ENCODE data around the gene CHD6.

The CHD6 gene

DNA sequence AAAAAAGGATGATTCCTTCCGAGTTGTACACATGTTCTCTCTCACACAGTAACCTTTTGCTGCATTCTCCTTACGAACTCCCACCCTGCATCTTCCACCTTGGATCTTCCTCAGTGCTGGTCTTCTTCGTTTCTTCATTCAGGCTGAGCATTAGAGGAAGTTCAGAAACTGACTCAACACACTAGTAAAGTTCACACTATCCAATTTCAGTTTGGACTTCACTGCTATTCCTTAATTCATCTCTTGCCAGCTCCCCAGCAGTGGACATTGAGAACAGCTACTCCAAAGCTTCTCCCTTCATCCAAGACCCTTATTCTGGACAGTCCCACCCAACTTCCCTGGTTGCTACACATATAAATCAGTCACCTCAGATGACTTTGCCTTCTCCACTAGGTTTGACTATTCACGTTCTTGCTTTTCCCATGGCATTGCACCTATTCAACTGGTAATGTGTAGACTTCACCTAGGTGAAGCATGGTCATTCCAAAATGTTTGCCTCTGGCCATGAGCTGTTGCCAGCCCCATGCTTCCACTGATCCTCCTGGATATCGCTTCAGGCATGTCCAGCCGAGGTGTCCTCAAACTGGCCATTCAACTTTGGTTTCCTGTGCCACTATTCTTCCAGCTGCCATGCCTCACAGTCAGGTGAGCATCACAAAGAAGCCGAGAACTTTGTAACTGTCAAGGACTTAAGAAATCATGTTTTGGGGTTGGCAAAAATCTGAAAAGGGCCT is 147.6 kb downstream of the CHD6 start:
- DNase-seq (ENCODE audit: low read depth in 2 of 2): no peak

DNA sequence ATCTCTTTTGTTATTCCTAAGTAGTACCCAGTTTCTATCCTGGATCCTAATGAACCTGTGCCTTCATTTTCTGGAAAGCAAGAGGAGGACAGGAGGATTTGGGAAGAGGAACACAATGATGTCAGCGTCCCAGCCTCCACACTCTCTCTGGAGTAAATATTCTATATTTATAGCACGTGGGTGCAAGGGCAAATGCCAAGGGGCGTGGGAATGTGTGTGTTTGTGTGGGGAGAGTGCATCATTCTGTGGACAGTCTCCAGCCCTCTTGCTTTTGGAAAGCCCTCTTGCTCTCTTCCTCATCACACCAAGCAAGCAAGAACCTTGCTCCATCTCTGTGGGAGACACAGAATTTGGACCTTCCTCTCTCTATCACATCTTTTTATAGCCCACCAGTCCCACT is 148.3 kb downstream of the CHD6 start:
- no peak for DNase-seq (ENCODE audit: low read depth in 2 of 2)

DNA sequence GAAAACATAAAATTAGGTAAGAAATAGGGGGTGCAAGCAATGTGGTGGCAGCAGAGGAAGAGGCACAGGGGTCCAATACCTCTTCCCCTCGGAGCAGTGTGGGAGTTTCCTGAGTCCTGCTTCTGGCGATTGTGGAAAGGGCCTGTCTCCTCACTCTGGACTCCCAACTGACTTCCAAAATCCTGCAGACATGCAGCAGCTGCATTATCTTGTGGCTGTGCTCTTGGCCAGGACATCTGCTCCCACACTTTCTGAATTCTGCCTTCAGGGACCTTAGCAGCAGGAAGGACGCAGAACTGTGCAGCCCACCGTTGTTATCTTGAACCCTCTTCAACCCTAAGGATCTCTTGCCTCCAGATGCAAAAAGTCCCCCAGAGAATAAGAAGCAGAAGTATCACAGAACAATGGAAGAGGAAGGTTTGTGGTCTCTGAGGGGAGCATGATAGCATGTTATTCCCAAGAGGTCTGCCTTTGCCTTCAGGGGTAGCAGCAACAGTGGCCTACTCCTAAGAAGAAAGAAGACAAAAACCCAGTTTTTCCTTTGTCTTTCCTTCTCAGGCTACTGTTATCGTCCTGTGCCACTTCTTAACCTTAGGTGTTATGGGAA is 149.1 kb downstream of the CHD6 start:
- no peak for DNase-seq (ENCODE audit: low read depth in 2 of 2)

DNA sequence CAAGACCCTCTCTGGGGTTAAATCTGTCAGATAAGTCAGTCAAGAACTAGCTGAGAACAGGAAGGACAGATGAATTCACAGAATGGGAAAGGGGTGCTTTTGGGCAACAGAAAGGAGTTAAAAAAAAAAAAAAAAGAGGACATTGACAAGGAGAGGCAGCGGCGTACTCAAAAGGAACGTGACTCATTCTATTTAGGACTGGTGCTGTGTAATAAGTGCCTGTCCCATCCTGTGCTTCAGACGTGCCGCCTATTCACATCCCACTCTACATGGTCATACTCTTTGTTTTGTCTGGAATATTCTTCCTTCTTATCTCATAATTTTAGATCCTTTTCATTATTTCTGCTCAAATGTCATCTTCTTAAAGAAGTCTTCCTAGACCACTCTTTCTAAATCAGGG is 150.5 kb downstream of the CHD6 start:
- DNase-seq (ENCODE audit: low read depth in 2 of 2): no peak

DNA sequence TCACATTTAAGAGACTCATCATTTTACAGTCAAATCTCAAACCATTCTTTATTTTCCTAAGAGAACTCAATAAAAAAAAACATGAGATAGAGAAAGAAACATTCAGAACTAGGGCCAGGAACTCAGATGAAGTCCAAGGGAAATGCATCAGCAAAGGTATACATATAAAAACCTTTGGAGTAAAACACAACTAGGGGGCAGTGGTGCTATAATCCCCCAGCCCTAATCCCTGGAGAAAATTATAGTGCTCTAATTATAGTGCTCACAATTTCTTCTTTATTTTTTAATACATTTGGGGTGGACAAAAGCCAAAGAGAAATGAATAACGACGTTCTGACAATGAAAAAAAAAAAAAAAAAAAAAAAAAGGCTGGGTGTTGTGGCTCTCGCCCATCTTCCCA is 151.0 kb downstream of the CHD6 start:
- DNase-seq (ENCODE audit: low read depth in 2 of 2): no peak

DNA sequence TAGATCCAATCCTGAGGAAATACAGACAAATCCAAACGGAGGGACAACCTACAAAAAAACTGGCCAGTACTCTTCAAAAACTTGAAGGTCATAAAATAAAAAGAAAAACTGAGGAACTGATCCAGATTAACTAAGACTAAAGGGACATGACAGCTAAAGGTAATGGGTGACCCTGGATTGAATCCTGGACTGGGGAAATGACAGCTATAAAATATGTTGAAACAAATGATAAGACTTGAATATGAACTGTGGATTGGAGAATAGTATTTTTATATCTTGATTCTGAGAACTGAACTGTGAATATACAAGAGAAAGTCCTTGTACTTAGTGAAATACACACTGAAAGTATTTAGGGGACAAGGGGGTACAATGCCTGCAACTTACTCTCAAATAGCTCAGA is 154.6 kb downstream of the CHD6 start:
- no peak for DNase-seq (ENCODE audit: low read depth in 2 of 2)

DNA sequence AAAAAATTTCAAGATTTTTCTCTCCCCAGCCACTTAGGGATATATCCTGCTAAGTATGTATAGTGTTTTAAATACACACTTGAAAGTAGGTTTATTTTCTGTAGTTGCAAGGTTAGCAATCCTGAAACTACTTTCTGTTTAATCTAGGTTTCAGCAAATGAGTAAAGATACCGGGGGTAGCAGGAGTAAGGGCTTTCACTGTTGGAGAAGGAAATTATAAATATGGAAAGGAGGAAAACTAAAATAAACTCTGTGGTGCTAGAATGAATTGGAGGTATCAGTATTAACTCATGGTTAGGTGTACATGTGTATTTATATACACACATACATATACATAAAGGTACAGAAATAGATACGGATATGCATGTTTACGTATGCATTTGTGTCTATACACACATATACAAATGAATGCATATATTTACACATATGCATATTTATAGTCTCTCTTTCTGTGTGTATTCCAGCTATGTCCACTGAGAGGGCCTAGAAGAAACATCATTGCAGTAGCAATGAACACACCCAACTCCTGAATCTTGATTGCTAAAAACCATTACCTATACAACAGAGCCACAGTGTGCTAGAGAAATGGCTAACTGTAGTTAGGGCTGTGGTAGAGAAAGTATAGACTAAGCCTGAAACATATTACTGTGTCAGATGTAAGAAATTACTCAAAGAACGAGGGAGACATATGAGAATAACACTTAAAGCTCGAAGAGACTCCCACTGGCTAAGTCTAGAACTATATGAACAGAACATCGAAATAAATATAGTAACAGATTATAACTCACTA is 155.6 kb downstream of the CHD6 start:
- DNase-seq (ENCODE audit: low read depth in 2 of 2): no peak

DNA sequence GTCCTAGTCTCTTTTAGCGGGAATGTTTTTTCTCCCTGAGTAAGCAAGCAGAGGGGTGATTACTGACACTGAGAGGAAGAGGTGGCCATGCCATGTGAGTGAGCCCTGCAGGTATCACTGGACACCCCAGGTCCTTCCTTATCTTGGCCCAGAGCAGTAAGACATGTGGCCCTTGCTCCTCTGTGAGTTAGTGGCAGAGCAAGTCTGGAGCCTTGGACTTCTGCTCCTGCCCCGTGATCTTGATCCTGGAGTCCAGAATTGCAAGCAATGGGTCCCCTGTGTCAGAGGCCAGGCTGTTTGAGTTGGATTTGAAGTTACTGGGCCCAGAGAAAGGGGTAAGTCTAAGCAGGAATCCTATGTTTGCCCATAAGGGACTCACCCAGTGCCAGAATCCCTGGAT is 159.4 kb downstream of the CHD6 start:
- DNase-seq (ENCODE audit: low read depth in 2 of 2): no peak

DNA sequence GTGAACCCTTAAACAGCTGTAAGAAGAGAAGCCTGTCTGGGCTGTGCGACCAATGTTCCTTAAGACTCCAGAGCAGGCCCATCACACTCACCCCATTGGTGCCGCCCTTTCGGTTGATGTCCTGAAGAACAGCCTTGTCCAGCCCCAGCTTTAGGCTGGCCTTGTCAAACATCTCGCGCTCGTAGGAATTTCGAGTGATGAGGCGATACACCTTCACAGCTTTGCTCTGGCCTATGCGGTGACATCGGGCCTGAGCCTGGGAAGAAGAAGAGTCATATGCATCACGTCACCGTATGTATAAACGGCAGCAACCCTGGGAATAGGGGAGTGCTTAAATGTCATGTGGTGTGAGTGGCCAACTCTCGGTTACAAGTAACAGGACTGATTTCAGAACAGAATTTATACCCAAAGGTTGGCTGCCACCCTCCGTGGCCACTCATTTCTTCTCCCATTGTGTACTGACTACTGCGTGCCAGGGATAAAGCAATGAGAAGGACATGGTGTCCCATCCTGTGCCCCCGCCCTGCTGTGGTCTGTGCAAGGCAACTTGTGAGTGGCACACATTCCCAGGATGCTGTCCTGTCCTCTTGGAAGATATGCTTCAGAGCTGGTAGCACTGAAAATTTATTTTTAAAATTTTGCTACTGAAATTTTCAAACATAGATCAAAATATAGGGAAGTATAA is 160.9 kb downstream of the CHD6 start:
- no peak for DNase-seq (ENCODE audit: low read depth in 2 of 2)

DNA sequence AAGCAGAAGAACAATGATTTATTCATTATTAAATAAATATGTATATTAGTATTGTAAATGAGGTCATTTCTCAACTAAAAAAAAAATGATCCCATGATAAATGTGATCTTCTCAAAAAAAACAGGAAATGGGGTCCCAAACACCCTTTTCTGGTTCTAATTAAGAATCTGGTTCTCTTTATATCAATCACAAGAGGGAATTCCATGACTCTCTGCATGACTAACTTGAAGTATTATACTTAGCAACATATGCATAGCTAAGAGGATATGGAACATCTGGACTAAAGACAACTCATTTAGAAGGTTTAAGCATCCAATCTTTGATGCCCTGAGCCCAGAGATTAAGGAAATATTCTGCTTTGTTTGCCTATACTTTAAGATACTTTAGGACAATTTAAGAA is 161.8 kb downstream of the CHD6 start:
- no peak for DNase-seq (ENCODE audit: low read depth in 2 of 2)

DNA sequence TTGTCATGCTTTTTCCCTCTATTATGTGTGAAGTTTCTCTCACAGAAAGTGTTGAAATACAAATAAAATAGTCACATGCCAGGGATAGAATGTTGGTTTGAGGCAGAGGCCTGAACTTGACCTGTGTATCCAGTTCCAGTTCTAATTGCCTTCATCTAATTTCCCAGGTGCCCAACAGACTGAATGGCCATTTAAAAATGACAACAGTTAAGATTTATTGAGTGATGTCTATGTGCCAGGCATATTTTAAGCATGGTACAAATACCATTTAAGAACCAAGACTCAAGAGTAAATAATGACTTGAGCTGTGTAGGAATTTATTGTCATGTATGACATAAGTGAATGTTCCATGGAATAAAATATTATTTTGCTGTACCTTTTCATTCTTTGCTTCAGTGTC is 163.9 kb downstream of the CHD6 start:
- DNase-seq (ENCODE audit: low read depth in 2 of 2): no peak

DNA sequence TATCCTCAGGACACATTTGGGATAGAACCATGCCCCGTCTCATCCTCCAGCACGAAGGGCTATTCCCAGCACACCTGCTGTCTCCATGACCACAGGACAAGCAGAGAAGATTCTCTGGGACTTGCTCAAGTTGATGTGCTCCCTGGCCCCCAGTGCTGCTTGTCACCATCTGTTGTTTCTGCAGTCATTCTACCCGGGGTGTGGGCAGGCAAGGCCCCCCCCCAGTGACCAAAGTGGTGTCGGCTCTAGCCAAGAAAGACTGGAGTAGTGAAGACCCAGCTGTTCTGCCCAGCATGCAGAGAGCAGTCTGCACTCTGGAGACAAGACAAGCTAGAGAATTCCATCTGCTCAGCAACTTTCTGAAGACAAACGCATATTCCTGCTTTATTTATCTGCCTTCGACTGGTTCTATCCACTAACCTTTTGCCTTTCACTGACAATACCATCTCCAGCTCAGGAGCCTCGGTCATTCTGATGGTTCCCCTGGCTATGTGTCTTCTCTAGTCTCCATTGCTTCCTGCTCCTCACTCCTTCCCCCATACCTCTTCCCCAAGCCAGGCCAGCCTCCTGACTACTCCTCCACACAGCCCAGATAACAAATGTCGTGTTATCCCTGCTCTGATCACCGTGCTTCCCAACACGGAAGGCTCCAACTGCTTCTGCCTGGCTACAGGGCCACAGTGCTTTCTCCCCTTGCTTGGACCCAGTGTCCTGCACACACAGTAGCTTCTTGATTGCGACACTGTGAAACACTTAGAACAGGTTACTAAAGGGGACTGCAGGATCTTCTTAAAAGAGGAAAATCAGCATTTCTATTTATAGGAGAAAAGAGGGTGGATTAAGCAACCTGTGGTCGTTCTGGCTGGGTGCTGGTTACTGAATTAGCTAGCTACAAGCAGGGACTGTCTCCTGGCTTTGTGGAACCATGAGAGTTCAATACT is 164.9 kb downstream of the CHD6 start:
- no peak for DNase-seq (ENCODE audit: low read depth in 2 of 2)

DNA sequence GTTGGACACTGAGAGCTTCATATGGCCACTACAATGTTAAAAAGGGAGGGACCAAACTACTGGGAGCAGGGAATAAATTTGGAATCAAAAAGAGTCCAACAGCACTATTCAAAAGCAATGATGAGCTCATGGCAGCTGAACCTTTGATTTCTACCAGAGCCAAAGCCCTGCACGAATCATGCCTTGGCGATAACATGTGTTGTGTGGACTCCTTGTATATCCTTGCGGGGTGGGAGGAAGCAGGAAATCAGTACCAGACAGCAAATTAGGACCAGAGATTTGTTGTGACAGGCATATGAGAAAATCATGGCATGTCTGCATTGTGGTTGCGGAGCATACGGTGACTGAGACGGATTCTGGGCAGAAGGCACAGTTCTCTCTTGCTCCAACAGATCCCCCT is 166.0 kb downstream of the CHD6 start:
- no peak for DNase-seq (ENCODE audit: low read depth in 2 of 2)

DNA sequence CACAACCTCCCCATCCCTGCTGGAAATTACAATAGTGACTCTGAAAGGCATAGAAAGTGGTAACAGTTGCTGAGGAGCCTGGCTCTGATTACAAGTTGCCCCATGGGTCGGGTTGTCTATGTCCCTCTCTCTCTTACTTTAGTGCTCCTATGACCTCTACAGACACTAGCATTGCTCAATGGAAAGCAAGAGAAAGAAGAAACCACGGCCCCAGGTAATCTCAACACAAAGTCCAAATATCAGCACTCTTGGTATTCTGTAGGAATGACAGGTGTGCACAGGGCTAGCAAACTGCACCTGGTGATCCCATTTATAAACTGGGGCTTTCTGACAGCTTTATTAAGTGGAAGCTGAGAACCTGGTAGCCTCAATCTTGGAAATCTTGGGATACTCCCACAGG is 171.2 kb downstream of the CHD6 start:
- no peak for DNase-seq (ENCODE audit: low read depth in 2 of 2)

DNA sequence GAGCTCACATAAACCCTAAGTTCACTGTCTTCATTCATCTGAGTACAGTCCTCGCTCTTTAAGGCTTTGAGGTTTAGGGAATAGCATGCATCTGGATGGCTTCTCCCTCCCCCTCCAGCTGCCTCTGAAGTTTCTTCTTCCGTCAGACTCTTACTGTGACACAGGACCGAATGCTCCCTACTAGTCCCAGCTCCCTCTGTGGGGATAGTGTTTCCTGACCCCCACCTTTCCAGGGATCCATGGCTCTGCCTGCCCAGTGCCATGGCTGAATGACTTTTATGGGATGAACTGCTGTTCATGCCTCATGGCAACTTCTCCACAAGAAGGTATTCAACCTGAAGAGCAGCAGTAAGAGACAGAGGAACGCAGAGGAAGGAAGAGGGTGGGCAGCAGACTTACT is 171.7 kb downstream of the CHD6 start:
- no peak for DNase-seq (ENCODE audit: low read depth in 2 of 2)

DNA sequence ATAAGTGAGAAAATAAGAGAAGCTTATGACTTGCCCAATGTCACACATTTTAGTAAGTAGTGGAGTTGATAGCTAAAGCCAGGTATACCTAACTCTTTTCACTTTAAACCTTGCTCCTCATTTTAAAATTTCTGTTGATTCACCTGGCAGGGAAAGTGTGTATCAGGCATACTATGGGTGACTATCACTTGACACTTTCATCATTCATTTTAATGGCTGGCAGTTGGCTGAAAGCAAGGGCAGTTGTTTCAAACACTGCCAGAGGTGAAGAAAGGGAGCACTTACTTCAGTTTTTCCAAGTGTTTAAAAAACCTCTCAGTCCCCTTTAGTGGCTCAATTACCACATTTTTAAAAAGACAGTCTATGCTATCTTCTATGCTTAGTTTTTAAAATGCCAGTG is 173.4 kb downstream of the CHD6 start:
- DNase-seq (ENCODE audit: low read depth in 2 of 2): no peak

DNA sequence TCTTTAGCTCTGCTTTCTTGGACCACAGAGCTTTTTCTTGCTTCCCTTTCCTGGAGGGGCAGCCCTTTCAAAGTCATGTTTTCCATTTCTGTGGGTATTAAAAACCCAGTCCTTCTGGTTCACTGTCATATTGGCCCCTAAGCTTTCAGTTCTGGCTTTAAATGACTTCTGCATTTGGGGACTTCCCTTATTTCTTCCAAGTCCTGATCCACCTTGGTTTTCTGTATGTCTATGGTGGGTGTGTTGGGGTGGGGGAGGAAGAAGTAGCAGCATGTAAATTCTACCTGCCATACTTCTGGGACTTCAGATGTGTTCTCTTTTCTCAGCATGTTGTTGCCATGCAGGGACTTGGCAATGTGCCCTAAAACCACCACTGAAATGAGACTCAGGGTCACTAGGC is 174.5 kb downstream of the CHD6 start:
- no peak for DNase-seq (ENCODE audit: low read depth in 2 of 2)

DNA sequence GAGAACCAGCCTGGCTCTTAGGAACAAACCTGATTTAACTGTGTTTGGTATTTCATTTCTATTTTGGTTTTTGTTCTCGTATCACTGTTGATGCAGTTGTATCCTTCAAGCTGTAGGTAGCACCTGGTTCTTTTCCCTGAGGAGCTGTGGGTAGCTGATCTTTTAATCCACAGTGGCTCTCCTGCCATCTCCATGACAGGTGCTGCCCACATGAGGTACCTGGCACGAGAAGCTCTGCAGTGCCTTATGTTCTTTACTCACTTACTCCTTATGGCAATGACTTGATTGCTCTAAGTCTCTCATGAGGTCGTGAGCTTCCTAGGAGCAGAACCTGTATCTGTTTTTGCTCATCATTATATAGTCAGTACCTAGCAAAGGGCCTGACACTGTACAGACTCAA is 177.3 kb downstream of the CHD6 start:
- DNase-seq (ENCODE audit: low read depth in 2 of 2): no peak

DNA sequence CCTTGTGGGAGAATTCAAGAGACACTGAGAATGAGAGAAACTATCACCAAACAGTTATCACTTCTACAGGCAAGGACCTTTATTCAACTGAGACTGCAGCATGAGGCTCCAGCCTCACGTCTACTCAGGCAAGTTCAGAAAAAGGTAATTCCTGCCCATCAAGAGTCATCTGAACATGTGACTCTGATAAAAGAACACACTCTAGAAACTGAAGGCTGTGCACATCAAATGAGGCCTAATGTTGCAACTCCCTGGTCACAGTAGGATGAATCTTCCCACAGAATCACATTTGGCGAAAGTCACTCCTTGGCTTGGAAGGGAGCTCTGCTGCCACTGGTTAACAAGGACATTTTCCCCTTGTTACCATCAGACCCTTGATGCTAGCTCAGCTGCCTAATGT is 180.3 kb downstream of the CHD6 start:
- no peak for DNase-seq (ENCODE audit: low read depth in 2 of 2)

DNA sequence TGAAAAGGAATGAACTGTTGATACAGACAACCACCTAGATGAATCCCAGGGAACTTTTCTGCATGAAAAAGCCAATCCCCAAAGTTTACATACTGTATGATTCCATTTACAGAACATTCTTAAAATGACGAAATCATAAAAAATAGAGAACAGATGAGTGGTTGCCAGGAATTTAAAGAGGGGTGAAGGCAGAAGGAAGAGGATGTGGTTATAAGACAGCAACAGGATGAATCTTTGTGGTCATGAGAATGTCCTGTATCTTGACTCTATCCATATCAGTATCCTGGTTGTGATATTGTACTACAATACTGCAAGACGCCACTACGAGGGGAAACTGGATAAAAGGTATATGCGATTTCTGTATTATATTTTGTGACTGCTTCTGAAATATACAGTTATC is 181.5 kb downstream of the CHD6 start:
- DNase-seq (ENCODE audit: low read depth in 2 of 2): no peak

DNA sequence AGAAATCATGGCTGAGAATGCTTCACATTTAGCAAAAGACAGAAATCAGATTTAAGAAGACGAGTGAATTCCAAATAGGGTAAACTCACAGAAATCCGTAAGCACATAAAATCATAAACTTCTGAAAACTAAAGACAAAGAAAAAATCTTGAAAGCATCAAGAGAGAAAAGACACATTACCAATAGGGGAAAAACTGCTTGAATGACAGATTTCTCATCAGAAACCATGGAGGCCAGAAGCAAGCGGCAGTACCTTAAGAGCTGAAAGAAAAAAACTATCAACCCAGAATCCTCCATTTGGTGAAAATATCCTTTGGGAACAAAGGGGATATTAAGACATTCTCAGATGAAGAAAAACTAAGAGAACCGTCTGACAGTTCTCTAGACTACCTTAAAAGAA is 185.0 kb downstream of the CHD6 start:
- DNase-seq (ENCODE audit: low read depth in 2 of 2): no peak
